Neural progenitor cell (in vitro differentiated cells): ENCODE data around the gene ADISSP. TPM values are rescaled to one million over a fixed set of nuclear protein-coding genes. Genes with fewer than 3 reads are reported as not detected.

Experiments used
- DNase-seq: peaks from one replicate; pipeline ENCODE4 v3.0.0-alpha.2; 2016; ENCODE audit warnings: low spot score
- H2AFZ ChIP-seq: fragments of 200-600 bp; sonication (generic); replicated peaks from 2 replicates; pipeline ENCODE4 v1.6.1; 2016; ENCODE audit warnings: antibody characterized with exemption
- H3F3A ChIP-seq: fragments of 200-600 bp; sonication (generic); 2 replicates; pipeline ENCODE4 v1.6.1; 2016; ENCODE audit warnings: antibody characterized with exemption, low read depth
- H3K27ac ChIP-seq: fragments of 200-600 bp; sonication (generic); 2 replicates; pipeline ENCODE4 v1.5.1; 2016; ENCODE audit warnings: mild to moderate bottlenecking
- H3K27me3 ChIP-seq: fragments of 200-600 bp; sonication (generic); 2 replicates; pipeline ENCODE4 v1.6.1; 2016; ENCODE audit warnings: mild to moderate bottlenecking, moderate library complexity
- H3K36me3 ChIP-seq: fragments of 200-600 bp; sonication (generic); 2 replicates; pipeline ENCODE4 v1.5.1; 2016
- H3K4me1 ChIP-seq: fragments of 200-600 bp; sonication (generic); 2 replicates; pipeline ENCODE4 v1.6.1; 2016; ENCODE audit warnings: mixed run types
- H3K4me2 ChIP-seq: fragments of 200-600 bp; sonication (generic); 2 replicates; pipeline ENCODE4 v1.6.1; 2016
- H3K4me3 ChIP-seq: fragments of 200-600 bp; sonication (generic); 2 replicates; pipeline ENCODE4 v1.5.1; 2016
- H3K79me2 ChIP-seq: fragments of 200-600 bp; sonication (generic); 2 replicates; pipeline ENCODE4 v1.6.1; 2016; ENCODE audit warnings: low read depth
- H3K9ac ChIP-seq: fragments of 200-600 bp; sonication (generic); 2 replicates; pipeline ENCODE4 v1.6.1; 2016
- H3K9me3 ChIP-seq: fragments of 200-600 bp; sonication (generic); 2 replicates; pipeline ENCODE4 v1.5.1; 2016; ENCODE audit warnings: low read depth
- H4K20me1 ChIP-seq: fragments of 200-600 bp; sonication (generic); 2 replicates; pipeline ENCODE4 v1.6.1; 2016; ENCODE audit warnings: low read depth
- H3K27ac Mint-ChIP-seq: 3 replicates; pipeline ENCODE4 v1.8.0; 2021; ENCODE audit warnings: mixed read lengths
- H3K27me3 Mint-ChIP-seq: 2 replicates; pipeline ENCODE4 v1.8.0; 2022; ENCODE audit warnings: low read depth, mild to moderate bottlenecking, inconsistent platforms, moderate library complexity, mixed read lengths; ENCODE audit not compliant: insufficient read depth
- H3K36me3 Mint-ChIP-seq: 3 replicates; pipeline ENCODE4 v1.8.0; 2021; ENCODE audit warnings: mixed read lengths
- H3K4me1 Mint-ChIP-seq: 3 replicates; pipeline ENCODE4 v1.8.0; 2021; ENCODE audit warnings: mixed read lengths
- H3K4me3 Mint-ChIP-seq: 3 replicates; pipeline ENCODE4 v1.8.0; 2021; ENCODE audit warnings: mild to moderate bottlenecking, moderate library complexity, mixed read lengths
- H3K9me3 Mint-ChIP-seq: 3 replicates; pipeline ENCODE4 v1.8.0; 2020; ENCODE audit warnings: mixed read lengths
- CTCF ChIP-seq: fragments of 200-600 bp; sonication (generic); IDR thresholded peaks from 2 replicates; pipeline ENCODE4 v1.5.1; 2017; ENCODE audit warnings: antibody characterized with exemption, mild to moderate bottlenecking
- EZH2 ChIP-seq: fragments of 200-600 bp; sonication (generic); IDR thresholded peaks from 2 replicates; pipeline ENCODE4 v1.6.1; 2017; ENCODE audit warnings: antibody characterized with exemption, mild to moderate bottlenecking, moderate library complexity
- EZH2phosphoT487 ChIP-seq: fragments of 200-600 bp; sonication (generic); IDR thresholded peaks from 2 replicates; pipeline ENCODE4 v1.6.1; 2017; ENCODE audit warnings: antibody characterized with exemption
- total RNA-seq: library from RNA; depleted of rRNA; stranded (reverse); fragments of >200 nt; gene quantifications from 2 replicates; pipeline ENCODE4 v1.2.3, GENCODE V29; 2015; ENCODE audit warnings: low replicate concordance

Gene ADISSP
- total RNA-seq, 1 donor from 2014 or later, result 17.6 TPM

- H3K27ac Mint-ChIP-seq, result peak overlapping the region; percentile 33
- Histone ChIP-seq H3K9me3 (no peaks in the 10 kb centered on the region), H2AFZ (no peak overlapping the region), H3K4me2 (no peak overlapping the region), H3K27me3 (peaks cover 6% of the 10 kb centered on the region), H3F3A (peaks cover 27% of the 10 kb centered on the region), H3K36me3 (no peaks in the 10 kb centered on the region), H3K27ac (no peak overlapping the region), H4K20me1 (peaks cover 6% of the 10 kb centered on the region), H3K4me1 (peaks cover 41% of the 10 kb centered on the region), H3K4me3 (no peak overlapping the region), H3K79me2 (peaks cover 5% of the 10 kb centered on the region), H3K9ac (no peak overlapping the region)
- TF ChIP-seq EZH2, result no peak
- no peak for TF ChIP-seq EZH2phosphoT487
- TF ChIP-seq CTCF, result no peak
- no peaks in the 10 kb centered on the region for H3K9me3 Mint-ChIP-seq
- H3K4me1 Mint-ChIP-seq, result peaks cover 28% of the 10 kb centered on the region
- peaks cover 8% of the 10 kb centered on the region for H3K36me3 Mint-ChIP-seq
- no peak for DNase-seq
- peaks cover 13% of the 10 kb centered on the region for H3K27me3 Mint-ChIP-seq
- H3K4me3 Mint-ChIP-seq, result no peak overlapping the region
Observed at GRCh38 chr20:3763671-3764601, 3.6 kb downstream of the ADISSP start.

- no peaks in the 10 kb centered on the region for H3K9me3 Mint-ChIP-seq
- H3K27me3 Mint-ChIP-seq, result peaks cover 2% of the 10 kb centered on the region
- H3K4me1 Mint-ChIP-seq, result peaks cover 10% of the 10 kb centered on the region
- H3K36me3 Mint-ChIP-seq, result peaks cover 19% of the 10 kb centered on the region
- H3K79me2 ChIP-seq, result no peaks in the 10 kb centered on the region
- H3K36me3 ChIP-seq, result no peaks in the 10 kb centered on the region
- no peak overlapping the region for H3K27ac Mint-ChIP-seq
- H3K4me1 ChIP-seq, result peaks cover 28% of the 10 kb centered on the region
- peak overlapping the region; percentile 46 for H3K4me2 ChIP-seq
- H3K9me3 ChIP-seq, result no peaks in the 10 kb centered on the region
- H3K27me3 ChIP-seq, result no peaks in the 10 kb centered on the region
- H3K4me3 ChIP-seq, result peak overlapping the region; percentile 16
- H3K4me3 Mint-ChIP-seq, result no peak overlapping the region
- H3K27ac ChIP-seq, result peak overlapping the region; percentile 79
- peaks cover 16% of the 10 kb centered on the region for H3F3A ChIP-seq
- no peak overlapping the region for H3K9ac ChIP-seq
- DNase-seq, result peak; percentile 63
- H4K20me1 ChIP-seq, result peaks cover 6% of the 10 kb centered on the region
- H2AFZ ChIP-seq, result no peak overlapping the region
- TF ChIP-seq EZH2phosphoT487, result no peak
- no peak for TF ChIP-seq EZH2
- TF ChIP-seq CTCF, result no peak
Observed at GRCh38 chr20:3760655-3761348, 6.8 kb downstream of the ADISSP start.

- no peak for TF ChIP-seq EZH2
- TF ChIP-seq CTCF, result no peak
- Histone ChIP-seq H3K36me3 (no peaks in the 10 kb centered on the region), H3K27me3 (no peaks in the 10 kb centered on the region), H4K20me1 (no peaks in the 10 kb centered on the region), H3K79me2 (no peaks in the 10 kb centered on the region), H2AFZ (no peak overlapping the region), H3K4me2 (peak overlapping the region; percentile 46), H3K9me3 (no peaks in the 10 kb centered on the region), H3K9ac (no peak overlapping the region), H3F3A (peaks cover 16% of the 10 kb centered on the region), H3K27ac (peak overlapping the region; percentile 79), H3K4me1 (peaks cover 28% of the 10 kb centered on the region), H3K4me3 (no peak overlapping the region)
- H3K4me1 Mint-ChIP-seq, result peaks cover 4% of the 10 kb centered on the region
- H3K27ac Mint-ChIP-seq, result peak overlapping the region; percentile 91
- no peak for DNase-seq
- peak overlapping the region; percentile 62 for H3K4me3 Mint-ChIP-seq
- H3K36me3 Mint-ChIP-seq, result peaks cover 19% of the 10 kb centered on the region
- peaks cover 2% of the 10 kb centered on the region for H3K27me3 Mint-ChIP-seq
- H3K9me3 Mint-ChIP-seq, result no peaks in the 10 kb centered on the region
Observed at GRCh38 chr20:3759884-3760283, 7.7 kb downstream of the ADISSP start.
